ENCODE results near the gene SLC24A1. TPM values are rescaled to one million over a fixed set of nuclear protein-coding genes. Genes with fewer than 3 reads are reported as not detected.
"Not testable (repeated sequence)": the region's sequence is repeated elsewhere in the genome, so short reads cannot be mapped to it uniquely, and the experiment has no call there.

SLC24A1 gene
- 4.5 and 14.9 TPM in 2 replicates for total RNA-seq

GRCh38 chr15:65621638-65622037 is at the start of gene SLC24A1:
TSS of gene SLC24A1 (plus strand) at chr15:65621938. CDS start at chr15:65624081, 2,143 bp downstream.
- DNase-seq (ENCODE audit: low read depth) = no peak

DNA sequence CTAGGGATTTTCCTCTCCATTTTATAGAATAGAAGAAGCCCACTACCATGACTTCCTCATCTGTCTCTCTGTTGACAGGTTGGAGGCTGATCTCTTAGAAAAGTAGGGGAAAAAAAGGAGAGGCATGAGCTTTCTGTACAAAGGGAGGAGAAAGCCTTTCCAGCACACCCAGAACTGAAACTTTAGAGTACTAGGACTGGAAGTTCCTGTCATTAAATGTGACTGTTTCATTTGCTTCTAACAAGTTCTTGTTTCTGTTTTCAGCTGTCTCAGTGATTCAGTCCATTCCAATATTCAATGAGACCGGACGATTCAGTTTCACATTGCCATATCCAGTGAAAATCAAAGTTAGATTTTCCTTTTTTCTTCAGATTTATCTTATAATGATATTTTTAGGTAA is 49.8 kb upstream of the SLC24A1 start:
- no peak for DNase-seq (ENCODE audit: low read depth)

- DNase-seq (ENCODE audit: low read depth) = peak; percentile 93
Measured at GRCh38 chr15:65576664-65577063, 45.1 kb upstream of the SLC24A1 start.

- no peak for DNase-seq (ENCODE audit: low read depth)
Measured at GRCh38 chr15:65577129-65577996, 44.4 kb upstream of the SLC24A1 start.

DNA sequence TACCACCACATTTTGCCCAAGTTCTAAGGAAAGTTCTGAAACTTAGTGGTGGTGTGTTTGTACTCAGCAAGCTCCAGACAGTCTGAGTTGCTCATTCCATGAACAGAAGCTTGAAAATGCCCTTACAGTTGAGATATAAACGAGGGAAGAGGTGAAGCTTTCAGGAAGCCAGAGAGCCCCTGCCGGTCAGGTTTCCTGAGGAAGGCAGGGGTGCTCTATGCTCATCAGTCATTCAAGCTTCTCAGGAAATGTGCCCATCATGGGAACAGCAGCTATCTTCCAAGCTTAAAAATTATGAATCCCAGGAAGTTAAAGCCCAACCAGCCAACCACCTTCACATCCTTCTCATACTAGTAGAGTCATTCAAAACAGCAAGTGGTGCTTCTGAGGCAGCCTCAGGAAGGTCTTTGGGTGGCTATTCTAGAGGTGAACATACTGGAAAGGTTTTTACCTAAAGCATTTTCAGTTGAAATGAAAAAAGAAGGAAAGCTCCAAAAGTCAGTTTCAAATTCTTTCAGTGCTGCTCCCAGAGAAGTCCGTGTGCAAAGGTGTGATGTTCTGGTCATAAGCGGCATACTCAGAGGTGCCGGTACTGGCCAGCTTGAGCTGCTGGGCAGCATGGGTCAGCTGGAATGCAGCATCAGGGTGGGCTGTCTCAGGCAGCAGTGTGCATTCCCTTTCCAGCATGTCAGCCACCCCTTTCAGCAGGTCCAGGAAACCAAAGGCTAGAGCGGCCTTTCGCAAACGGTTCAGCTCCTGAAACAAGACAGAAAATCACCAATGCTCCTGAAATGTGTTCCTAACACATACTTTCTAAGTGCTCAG is 42.6 kb upstream of the SLC24A1 start:
- DNase-seq (ENCODE audit: low read depth) = no peak

DNA sequence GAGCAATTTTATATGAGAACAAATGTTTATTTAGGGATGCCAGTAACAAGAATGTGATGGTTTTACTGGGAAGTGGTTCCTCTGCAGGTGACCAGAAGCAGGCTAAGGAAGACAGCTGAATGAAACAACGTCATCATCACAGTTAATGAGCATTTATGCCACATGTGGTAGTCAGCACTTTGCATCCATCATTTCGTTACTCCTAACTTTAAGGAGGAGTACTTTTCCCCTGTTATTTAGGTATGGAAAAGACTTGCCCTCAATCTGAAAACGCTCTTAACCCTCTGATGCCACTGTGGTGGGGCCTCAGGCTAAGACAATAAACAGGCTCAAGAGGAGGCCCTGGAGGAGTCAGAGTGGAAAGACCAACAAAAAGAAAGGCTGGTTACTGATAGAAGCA is 42.0 kb upstream of the SLC24A1 start:
- DNase-seq (ENCODE audit: low read depth) = no peak

DNA sequence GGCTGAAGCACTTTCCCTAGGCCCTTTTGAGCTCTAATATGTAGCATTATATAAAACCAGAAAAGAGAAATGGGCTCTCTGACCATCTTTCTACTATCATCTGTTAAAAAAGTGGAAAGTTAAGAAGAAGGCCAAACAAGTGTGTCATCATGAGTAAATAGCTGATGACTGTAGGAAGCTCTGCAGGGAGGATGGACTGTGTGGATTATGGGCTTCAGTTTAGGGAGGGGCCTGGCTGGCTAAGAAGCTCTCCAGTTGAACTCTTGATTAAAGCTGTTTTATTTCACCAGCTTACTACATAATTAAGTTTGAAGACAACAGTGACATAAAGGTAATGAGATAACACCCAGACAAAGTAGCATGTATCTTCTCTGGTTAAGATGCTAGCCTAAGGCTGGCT is 41.5 kb upstream of the SLC24A1 start:
- peak; percentile 32 for DNase-seq (ENCODE audit: low read depth)

DNA sequence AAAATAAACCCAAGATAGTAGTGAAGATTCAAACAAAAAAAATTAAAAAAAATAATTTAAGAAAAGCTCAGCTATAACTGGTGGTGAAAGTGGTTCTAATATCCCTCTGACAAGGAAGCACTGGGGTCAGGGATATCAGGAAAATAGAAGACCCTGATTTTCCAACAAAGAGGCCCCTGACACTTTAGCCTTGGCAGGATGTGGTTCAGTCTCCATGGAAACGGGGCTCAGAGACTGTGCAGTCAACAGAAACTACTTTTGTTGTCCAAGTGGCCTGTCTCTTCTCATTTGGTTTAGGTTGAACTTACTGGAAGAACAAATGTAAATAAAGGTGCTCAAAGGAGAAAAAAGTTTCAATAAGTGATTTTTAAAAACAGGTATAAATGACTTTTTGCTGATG is 38.0 kb upstream of the SLC24A1 start:
- DNase-seq (ENCODE audit: low read depth) = peak; percentile 67

DNA sequence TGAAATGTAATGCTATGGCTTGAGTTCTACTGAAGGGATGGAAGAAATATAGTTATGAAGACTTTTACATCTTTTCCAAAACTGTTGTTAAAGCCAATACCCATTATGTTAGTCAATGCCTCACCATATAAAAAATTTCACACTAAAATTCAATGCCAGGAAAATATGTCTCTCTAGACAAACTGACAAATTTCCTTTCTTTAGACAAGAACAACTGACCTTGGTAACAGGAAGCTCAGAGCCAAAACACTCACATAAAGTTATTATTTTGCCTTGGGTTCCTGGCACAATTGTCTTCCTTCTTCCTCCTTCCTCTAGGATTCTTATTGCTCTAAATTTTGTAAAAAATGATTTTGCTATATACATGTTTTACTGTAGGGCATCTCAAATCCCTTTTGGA is 37.5 kb upstream of the SLC24A1 start:
- DNase-seq (ENCODE audit: low read depth) = no peak

DNA sequence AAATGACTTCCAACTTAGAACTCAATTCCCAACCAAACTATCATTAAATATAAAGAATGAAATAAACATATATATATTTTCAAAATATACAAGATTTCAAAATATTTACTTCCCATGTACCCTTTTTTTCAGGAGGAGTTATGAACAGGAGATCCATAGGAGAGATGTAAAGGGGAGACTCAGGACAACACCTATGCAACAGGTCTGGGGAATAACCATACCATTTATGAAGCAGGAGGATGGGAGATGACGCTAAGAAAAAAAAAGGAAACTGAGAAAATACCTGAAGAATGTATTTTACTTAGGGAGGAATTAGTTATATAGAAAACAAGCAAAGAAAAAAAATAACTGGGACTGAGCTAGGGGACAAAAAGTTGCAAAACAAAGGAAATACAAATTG is 34.6 kb upstream of the SLC24A1 start:
- DNase-seq (ENCODE audit: low read depth) = no peak

DNA sequence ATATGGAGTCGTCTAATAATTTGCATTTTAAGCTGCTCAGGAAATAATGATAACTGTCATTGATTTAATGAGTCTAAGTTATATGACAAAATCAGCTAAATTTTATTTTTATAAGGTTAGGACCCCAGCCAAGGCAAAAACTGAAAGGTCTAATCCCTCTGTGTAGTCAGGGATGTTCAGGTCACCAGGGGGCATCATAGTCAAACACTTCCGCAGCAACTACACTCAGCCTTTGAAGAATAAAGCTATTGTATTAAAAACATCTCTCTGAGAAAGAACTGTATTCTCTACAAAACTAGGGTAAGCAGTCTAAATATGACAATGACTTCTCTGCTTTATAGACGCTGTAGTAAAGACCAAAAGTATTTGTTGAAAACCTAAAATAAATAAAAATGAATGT is 25.8 kb upstream of the SLC24A1 start:
- no peak for DNase-seq (ENCODE audit: low read depth)

- DNase-seq (ENCODE audit: low read depth) = no peak
Measured at GRCh38 chr15:65598468-65598867, 23.3 kb upstream of the SLC24A1 start.

- DNase-seq (ENCODE audit: low read depth) = no peak
Measured at GRCh38 chr15:65599677-65600076, 22.1 kb upstream of the SLC24A1 start.

DNA sequence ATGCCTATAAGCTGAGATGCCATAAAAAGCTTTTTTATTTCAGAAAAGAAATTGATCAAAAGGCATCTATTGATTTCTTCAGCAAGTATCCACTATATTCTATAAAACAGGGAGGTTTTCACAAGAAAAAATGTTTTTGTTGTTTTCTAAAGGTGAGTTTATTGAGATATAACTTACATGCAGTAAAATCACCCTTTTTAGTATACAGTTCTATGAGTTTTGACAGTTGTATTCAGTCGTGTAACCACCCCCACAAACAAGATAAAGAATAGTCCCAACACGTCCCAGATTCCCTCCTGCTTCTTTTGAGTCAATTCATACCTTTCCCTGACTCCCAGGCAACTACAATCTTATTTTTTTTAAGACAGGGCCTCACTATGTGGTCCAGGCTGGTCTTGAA is 18.6 kb upstream of the SLC24A1 start:
- DNase-seq (ENCODE audit: low read depth) = no peak

- DNase-seq (ENCODE audit: low read depth) = no peak
Measured at GRCh38 chr15:65603559-65603958, 18.2 kb upstream of the SLC24A1 start.

- DNase-seq (ENCODE audit: low read depth) = peak; percentile 84
Measured at GRCh38 chr15:65610871-65611718, 10.6 kb upstream of the SLC24A1 start, which contains the start of gene INTS14. TSS of gene INTS14 (minus strand) at chr15:65611131. CDS start at chr15:65607380, 3,751 bp downstream.

GRCh38 chr15:65611888-65612615 is 9.7 kb upstream of the SLC24A1 start:
- no peak for DNase-seq (ENCODE audit: low read depth)

DNA sequence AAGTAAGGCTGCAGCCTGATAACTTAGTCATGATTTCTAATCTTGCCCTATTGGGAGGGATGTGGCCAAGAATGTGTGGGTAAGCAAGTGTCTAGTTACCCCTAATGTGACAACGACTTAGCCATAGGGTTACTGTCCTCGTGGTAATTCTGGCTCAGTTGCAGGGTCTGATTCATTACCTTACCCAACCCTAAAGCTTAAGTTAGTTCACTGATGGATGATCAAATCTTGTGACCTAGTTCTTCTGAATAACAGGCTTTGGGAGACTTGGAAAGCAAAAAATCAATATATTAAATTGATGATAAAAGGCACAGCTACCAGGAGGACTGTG is 9.2 kb upstream of the SLC24A1 start:
- peak; percentile 50 for DNase-seq (ENCODE audit: low read depth)

DNA sequence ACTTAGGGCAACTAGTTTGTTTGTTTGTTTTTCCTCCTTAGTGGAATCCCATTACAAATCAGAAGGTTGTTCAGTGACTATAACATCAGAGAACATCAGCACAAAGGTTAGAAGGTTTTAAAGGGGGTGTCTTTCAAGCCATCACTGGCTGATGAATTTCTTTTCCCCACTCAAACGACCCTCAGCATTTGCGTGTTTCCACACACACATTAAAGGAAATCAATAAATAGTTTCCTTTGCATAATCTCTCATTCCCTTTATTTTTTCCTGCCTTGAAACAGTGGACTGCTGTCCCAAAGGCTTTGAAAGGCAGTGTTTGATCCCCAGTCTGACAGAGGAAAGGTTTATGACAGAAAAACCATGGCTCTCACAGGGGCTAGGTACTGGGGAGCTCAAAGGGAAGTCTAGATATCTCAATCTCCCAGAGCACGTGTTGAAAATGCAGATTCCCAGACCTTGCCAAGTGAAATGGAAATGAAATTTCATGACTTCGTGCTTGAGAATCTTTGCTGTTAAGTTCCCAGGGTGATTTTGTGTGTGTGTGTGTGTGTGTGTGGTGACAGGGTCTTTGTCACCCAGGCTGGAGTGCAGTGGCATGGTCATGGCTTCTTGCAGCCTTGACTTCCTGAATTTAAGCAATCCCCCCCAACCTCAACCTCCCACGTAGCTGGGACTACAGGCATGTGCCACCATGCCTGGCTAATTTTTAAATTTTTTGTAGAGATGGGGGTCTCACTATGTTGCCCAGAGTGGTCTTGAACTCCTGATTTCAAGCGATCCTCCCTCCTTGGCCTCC is 8.6 kb upstream of the SLC24A1 start:
- no peak for DNase-seq (ENCODE audit: low read depth)

DNA sequence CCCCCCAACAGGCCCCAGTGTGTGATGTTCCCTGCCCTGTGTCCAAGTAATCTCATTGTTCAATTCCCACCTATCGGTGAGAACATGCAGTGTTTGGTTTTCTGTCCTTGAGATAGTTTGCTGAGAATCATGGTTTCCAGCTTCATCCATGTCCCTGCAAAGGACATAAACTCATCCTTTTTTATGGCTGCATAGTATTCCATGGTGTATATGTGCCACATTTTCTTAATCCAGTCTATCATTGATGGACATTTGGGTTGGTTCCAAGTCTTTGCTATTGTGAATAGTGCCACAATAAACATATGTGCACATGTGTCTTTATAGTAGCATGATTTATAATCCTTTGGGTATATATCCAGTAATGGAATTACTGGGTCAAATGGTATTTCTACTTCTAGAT is 5.9 kb upstream of the SLC24A1 start:
- not testable (repeated sequence) for DNase-seq (ENCODE audit: low read depth)
